ENCODE data around the gene PGPEP1.
A peak's percentile ranks its signal among the peaks of the same experiment; 100 is the strongest.
"Not testable (repeated sequence)": the region's sequence is repeated elsewhere in the genome, so short reads cannot be mapped to it uniquely, and the experiment has no call there.

The PGPEP1 gene

DNA sequence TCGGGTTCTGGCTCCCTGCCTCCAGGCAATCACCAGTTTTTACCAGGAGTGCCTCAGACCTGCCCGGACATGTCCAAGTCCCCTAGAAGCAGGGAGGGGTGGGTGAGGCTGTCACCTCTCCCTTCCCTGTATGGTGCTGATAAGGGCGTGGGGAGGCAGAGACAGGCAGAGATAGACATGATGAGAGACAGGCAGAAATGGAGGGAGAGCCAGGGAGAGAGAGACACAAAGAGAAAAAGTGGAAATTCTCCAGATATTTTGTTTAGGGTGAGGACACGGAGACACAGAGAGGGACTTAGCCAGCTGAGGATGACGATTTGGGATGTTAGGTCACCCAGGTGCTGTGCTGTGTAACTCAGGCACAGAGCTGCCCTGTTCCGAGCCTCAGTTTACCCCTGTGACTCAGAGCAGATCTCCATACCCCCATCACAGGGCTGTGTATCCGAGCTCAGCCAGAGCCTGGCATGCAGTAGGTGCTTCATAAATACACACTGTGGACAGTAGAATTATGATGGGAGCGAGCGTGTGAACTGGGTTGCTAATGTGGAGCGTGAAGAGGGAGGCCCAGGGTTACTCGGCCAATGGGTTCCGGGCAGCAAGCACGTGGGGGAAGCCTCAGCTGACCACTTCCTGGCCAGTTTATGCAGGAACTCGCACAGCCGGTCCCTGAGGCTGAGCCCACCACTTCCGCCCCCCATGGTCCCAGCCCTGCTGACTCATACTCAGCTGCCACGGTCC, 33.7 kb downstream of the PGPEP1 start:
- TF ChIP-seq, protein P1, sequence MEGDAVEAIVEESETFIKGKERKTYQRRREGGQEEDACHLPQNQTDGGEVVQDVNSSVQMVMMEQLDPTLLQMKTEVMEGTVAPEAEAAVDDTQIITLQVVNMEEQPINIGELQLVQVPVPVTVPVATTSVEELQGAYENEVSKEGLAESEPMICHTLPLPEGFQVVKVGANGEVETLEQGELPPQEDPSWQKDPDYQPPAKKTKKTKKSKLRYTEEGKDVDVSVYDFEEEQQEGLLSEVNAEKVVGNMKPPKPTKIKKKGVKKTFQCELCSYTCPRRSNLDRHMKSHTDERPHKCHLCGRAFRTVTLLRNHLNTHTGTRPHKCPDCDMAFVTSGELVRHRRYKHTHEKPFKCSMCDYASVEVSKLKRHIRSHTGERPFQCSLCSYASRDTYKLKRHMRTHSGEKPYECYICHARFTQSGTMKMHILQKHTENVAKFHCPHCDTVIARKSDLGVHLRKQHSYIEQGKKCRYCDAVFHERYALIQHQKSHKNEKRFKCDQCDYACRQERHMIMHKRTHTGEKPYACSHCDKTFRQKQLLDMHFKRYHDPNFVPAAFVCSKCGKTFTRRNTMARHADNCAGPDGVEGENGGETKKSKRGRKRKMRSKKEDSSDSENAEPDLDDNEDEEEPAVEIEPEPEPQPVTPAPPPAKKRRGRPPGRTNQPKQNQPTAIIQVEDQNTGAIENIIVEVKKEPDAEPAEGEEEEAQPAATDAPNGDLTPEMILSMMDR (IDR thresholded peaks at IDR 0.05; ENCODE audit: low read depth, low read length, missing control alignments): no peak
- peak; percentile 92 for DNase-seq (ENCODE audit: low read depth)
- H3K4me3 ChIP-seq (ENCODE audit: low read depth, low read length): no peak overlapping the region

DNA sequence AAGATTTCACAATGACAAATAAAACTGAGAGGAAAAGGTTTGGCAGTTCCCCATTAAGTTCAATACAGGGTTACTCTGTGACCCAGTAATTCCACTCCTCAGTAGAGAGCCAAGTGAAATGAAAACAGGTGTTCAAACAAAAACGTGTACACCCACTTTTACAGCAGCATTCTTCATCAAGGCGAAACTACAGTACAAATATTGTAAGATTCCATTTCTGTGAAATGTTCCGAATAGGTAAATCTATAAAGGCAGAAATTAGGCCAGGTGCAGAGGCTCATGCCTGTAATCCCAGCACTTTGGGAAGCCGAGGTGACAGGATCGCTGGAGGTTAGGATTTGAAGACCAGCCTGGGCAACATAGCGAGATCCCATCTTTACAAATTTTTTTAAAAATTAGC, 36.6 kb downstream of the PGPEP1 start:
- TF ChIP-seq, protein P1 (IDR thresholded peaks at IDR 0.05; ENCODE audit: low read depth, low read length, missing control alignments): no peak
- no peak for DNase-seq (ENCODE audit: low read depth)
- H3K4me3 ChIP-seq (ENCODE audit: low read depth, low read length): no peak overlapping the region

DNA sequence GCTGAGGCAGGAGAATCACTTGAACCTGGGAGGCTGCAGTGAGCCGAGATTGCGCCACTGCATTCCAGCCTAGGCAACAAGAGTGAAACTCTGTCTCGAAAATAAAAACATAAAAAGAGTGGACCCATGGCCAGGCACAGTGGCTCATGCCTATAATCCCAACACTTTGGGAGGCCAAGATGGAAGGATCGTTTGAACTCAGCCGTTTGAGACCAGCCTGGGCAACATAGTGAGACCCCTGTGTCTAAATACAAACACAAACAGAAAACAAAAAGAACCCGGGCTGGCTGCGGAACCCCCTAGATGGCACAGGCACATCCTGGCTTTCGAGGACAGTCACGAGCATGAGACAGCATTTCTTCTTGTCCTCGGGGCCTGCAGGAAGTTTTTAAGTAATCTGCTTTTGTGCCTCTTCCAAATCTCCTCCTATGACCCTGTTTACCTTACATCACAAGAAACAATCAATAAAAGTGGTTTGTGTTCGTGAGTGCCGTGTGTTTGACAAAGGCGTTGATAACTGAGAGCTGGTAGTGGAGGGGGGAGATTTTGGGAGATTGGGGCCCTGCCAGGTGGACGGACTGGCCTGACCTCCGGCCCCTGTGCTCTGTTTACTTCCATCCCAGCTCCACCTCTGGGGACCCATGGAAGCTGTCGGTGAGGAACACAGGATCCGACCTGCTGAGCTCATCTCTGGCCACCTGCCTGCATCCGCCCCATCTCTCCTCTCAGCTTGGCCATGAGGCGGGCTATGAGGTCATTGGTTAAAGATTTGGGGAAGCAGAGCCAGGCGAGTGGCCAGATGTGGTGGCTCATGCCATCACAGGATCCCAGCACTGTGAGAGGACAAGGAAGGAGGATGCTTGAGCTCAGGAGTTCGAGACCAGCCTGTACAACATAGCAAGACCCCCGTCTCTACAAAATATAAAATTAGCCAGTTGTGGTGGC, 39.7 kb downstream of the PGPEP1 start:
- no peak overlapping the region for H3K4me3 ChIP-seq (ENCODE audit: low read depth, low read length)
- TF ChIP-seq, protein P1 (IDR thresholded peaks at IDR 0.05; ENCODE audit: low read depth, low read length, missing control alignments): no peak
- no peak for DNase-seq (ENCODE audit: low read depth)

DNA sequence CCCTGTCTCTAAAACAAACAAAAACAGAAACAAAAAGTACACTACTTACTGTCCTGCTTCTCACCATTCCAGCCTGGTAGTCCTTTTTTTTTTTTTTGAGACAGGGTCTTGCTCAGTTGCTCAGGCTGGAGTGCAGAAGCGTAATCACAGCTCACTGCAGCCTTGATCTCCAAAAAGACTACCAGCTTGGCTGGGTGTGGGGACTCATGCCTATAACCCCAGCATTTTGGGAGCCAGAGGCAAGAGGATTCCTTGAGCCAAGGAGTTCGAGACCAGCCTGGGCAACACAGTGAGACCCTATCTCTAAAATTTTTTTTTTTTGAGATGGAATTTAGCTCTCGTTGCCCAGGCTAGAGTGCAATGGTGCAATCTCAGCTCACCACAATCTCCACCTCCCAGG, 40.4 kb downstream of the PGPEP1 start:
- DNase-seq (ENCODE audit: low read depth): no peak
- no peak overlapping the region for H3K4me3 ChIP-seq (ENCODE audit: low read depth, low read length)
- TF ChIP-seq, protein P1 (IDR thresholded peaks at IDR 0.05; ENCODE audit: low read depth, low read length, missing control alignments): no peak

DNA sequence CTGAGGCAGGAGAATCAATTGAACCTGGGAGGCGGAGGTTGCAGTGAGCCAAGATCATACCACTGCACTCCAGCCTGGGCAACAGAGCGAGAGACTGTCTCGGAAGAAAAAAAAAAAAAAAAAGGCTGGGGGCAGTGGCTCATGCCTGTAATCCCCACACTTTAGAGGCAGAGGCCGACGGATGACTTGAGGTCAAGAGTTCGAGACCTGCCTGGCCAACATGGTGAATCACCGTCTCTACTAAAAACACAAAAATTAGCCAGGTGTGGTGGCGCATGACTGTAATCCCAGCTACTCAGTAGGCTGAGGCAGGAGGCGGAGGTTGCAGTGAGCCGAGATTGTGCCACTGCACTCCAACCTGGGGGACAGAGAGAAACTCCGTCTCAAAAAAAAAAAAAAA, 43.2 kb downstream of the PGPEP1 start:
- H3K4me3 ChIP-seq (ENCODE audit: low read depth, low read length): not testable (repeated sequence)

DNA sequence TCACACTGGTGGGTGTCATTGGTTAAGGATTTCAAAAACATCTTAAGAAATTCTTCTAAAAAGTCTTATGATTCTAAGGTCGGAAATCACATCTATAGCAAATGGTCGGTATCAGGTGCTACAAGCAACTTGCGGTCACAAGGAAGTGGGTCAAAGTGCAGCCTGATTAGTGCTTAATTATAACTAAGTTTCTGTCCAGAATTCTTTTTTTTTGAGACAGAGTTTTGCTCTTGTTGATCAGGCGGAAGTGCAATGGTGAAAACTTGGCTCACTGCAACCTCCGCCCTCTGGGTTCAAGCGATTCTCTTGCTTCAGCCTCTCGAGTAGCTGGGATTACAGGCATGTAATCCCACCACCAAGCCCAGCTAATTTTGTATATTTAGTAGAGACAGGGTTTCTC, 44.4 kb downstream of the PGPEP1 start:
- H3K4me3 ChIP-seq (ENCODE audit: low read depth, low read length): no peak overlapping the region
- TF ChIP-seq, protein P1 (IDR thresholded peaks at IDR 0.05; ENCODE audit: low read depth, low read length, missing control alignments): no peak
- DNase-seq (ENCODE audit: low read depth): no peak

More for the DNA sequence above, 43.2 kb downstream of the PGPEP1 start:
- DNase-seq (ENCODE audit: low read depth): not testable (repeated sequence)

DNA sequence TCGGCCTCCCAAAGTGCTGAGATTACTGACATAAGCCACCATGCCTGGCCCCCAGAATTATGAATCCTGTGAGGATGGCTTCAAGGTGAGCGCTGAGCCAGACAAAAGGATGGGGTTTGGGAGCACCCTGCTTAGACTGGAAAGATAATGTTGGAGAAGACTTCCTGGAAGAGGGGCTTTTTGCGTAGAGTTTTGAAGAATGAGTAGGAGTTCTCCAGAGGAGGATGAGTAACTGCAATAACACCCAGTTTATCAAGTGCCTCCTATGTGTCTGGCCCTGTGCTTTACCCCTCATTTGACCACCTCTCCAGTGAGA, 44.9 kb downstream of the PGPEP1 start:
- no peak overlapping the region for H3K4me3 ChIP-seq (ENCODE audit: low read depth, low read length)
- DNase-seq (ENCODE audit: low read depth): no peak
- TF ChIP-seq, protein P1 (IDR thresholded peaks at IDR 0.05; ENCODE audit: low read depth, low read length, missing control alignments): no peak

Measured in GM12864 (cell line).